Vagina (tissue), 2 donors: Measurements from ENCODE around the gene KIAA0513. TPM values are rescaled to one million over a fixed set of nuclear protein-coding genes. Genes with fewer than 3 reads are reported as not detected.

Source experiments
- DNase-seq, 2 donors: peaks; one replicate each; pipeline ENCODE4 v3.0.0-alpha.2; 2017; ENCODE audit errors: extremely low spot score in 2 of 2
- H3K27ac ChIP-seq: fragments of 200-600 bp; sonication (generic); one replicate; pipeline ENCODE4 v1.5.1; 2019
- H3K27me3 ChIP-seq: fragments of 200-600 bp; sonication (generic); one replicate; pipeline ENCODE4 v1.5.1; 2019
- H3K36me3 ChIP-seq, 2 donors: fragments of 200-600 bp; sonication (generic); one replicate each; pipeline ENCODE4 v1.5.1; 2017 to 2019
- H3K4me1 ChIP-seq: fragments of 200-600 bp; sonication (generic); one replicate; pipeline ENCODE4 v1.5.1; 2019
- H3K4me3 ChIP-seq, 2 donors: fragments of 200-600 bp; sonication (generic); 1 replicate in 1 of 2; 2 replicates in 1 of 2; pipeline ENCODE4 v1.5.1; 2016 to 2019
- H3K9me3 ChIP-seq: fragments of 200-600 bp; sonication (generic); one replicate; pipeline ENCODE4 v1.5.1; 2019
- POLR2A ChIP-seq, 2 donors: fragments of 450-650 bp; IDR thresholded peaks; one replicate each; pipeline ENCODE4 v1.6.1; 2017; ENCODE audit warnings: antibody characterized with exemption in 2 of 2, mild to moderate bottlenecking in 2 of 2, moderate library complexity in 2 of 2
- POLR2AphosphoS5 ChIP-seq, 2 donors: sonication (generic); formaldehyde crosslinking; IDR thresholded peaks; one replicate each; pipeline ENCODE4 v1.9.0; 2017; ENCODE audit warnings: antibody characterized with exemption in 2 of 2, mild to moderate bottlenecking in 2 of 2, low read depth in 1 of 2; ENCODE audit not compliant: insufficient read depth in 1 of 2
- intact Hi-C: fragments of 100-400 bp; cut with DNase I; formaldehyde crosslinking; loops from one replicate; pipeline ENCODE4 v1.15.1; 2023
- total RNA-seq: library from RNA; depleted of rRNA; stranded (reverse); fragments of >200 nt; gene quantifications from one replicate; pipeline ENCODE4 v1.2.3, GENCODE V29; 2016
- TF ChIP-seq, protein P1 (sequence below), 3 experiments: fragments of 450-650 bp in 2 of 3; fragments of 200-600 bp in 1 of 3; sonication (generic) in 1 of 3; IDR thresholded peaks; one replicate each; pipeline ENCODE4 v1.5.1; 2017 to 2019; ENCODE audit warnings: antibody characterized with exemption in 3 of 3, mild to moderate bottlenecking in 2 of 3, moderate library complexity in 2 of 3

Gene KIAA0513
- total RNA-seq, 1 donor from 2014 or later, result 26.8 TPM

DNA sequence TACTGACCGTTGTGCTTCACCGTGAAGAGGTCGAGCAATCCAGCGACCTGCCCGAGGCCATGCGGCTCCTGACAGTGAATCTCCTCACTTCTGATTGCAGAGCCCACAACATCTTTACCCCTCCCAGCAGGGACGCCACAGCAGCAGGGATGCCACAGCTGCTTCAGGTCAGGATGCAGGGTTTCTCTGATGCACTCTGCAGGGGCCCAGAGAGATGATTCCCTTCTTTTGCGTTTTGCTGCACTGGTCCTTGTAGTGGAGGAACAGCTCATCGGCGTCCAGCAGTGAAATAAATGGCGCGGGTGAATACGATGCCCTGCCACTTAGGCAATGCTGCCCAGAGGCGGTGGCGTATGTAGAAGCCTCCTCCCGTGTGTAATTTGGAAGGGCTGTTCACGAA is 5.6 kb downstream of the KIAA0513 start:
- Histone ChIP-seq H3K4me3 (no peak overlapping the region), H3K27me3 (no peaks in the 10 kb centered on the region), H3K36me3 (no peaks in the 10 kb centered on the region), H3K27ac (no peak overlapping the region), H3K4me1 (peaks cover 48% of the 10 kb centered on the region), H3K9me3 (no peaks in the 10 kb centered on the region)
- no peak for DNase-seq
- TF ChIP-seq POLR2AphosphoS5 (IDR thresholded peaks at IDR 0.05; ENCODE audit: insufficient read depth in 1 of 2, low read depth in 1 of 2), result no peak
- TF ChIP-seq POLR2A (IDR thresholded peaks at IDR 0.05), result no peak
- TF ChIP-seq, protein P1, sequence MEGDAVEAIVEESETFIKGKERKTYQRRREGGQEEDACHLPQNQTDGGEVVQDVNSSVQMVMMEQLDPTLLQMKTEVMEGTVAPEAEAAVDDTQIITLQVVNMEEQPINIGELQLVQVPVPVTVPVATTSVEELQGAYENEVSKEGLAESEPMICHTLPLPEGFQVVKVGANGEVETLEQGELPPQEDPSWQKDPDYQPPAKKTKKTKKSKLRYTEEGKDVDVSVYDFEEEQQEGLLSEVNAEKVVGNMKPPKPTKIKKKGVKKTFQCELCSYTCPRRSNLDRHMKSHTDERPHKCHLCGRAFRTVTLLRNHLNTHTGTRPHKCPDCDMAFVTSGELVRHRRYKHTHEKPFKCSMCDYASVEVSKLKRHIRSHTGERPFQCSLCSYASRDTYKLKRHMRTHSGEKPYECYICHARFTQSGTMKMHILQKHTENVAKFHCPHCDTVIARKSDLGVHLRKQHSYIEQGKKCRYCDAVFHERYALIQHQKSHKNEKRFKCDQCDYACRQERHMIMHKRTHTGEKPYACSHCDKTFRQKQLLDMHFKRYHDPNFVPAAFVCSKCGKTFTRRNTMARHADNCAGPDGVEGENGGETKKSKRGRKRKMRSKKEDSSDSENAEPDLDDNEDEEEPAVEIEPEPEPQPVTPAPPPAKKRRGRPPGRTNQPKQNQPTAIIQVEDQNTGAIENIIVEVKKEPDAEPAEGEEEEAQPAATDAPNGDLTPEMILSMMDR (IDR thresholded peaks at IDR 0.05), result no peak
- intact Hi-C loops, result no loop called here

DNA sequence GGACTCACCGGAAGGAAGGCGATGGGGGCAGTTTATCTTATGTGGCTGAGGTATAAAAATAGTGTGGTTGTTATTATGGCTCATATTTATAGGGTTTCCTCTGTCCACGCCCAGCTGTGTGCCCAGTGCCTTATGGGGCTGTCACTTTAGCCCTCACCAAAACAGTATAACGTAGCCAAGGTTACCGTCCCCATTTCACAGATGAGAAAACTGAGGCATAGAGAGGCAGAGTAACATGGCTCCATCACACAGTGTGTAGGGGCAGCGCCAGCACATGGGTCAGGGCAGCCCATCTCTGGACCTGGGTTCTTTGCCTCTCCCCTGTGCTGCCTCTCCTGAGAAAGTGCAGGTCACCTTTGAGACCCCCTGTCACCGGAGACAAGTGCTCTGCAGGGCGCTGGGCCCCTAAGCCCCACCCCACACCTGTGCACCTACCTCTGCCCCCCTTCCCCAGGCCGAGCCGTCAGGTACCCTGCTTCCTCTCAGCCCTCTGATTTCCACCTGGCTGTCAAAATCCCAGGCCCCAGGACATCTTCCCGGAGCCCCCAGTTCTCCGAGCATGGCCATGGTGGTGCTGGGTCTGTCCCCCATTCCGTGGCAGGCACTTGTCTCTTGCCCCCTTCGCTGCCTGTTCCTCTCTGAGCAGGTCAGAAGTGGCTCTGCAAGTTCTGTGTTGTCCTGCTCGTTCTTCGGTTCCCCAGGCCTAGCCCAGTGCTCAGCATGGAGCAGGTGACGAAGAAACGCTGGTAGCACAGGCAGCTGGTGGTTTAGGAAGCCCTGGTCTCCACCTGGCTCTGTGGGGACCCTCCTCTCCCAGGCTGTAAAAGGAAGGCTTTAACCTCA is 7.2 kb downstream of the KIAA0513 start:
- no peak overlapping the region for H3K27ac ChIP-seq
- intact Hi-C loops, result no loop called here
- no peak overlapping the region for H3K4me3 ChIP-seq
- no peak for TF ChIP-seq POLR2AphosphoS5 (IDR thresholded peaks at IDR 0.05; ENCODE audit: insufficient read depth in 1 of 2, low read depth in 1 of 2)
- no peak for TF ChIP-seq POLR2A (IDR thresholded peaks at IDR 0.05)
- TF ChIP-seq, protein P1 (IDR thresholded peaks at IDR 0.05), result no peak
- H3K4me1 ChIP-seq, result peaks cover 32% of the 10 kb centered on the region
- no peaks in the 10 kb centered on the region for H3K9me3 ChIP-seq
- H3K36me3 ChIP-seq, result no peaks in the 10 kb centered on the region
- H3K27me3 ChIP-seq, result no peaks in the 10 kb centered on the region
- no peak for DNase-seq

DNA sequence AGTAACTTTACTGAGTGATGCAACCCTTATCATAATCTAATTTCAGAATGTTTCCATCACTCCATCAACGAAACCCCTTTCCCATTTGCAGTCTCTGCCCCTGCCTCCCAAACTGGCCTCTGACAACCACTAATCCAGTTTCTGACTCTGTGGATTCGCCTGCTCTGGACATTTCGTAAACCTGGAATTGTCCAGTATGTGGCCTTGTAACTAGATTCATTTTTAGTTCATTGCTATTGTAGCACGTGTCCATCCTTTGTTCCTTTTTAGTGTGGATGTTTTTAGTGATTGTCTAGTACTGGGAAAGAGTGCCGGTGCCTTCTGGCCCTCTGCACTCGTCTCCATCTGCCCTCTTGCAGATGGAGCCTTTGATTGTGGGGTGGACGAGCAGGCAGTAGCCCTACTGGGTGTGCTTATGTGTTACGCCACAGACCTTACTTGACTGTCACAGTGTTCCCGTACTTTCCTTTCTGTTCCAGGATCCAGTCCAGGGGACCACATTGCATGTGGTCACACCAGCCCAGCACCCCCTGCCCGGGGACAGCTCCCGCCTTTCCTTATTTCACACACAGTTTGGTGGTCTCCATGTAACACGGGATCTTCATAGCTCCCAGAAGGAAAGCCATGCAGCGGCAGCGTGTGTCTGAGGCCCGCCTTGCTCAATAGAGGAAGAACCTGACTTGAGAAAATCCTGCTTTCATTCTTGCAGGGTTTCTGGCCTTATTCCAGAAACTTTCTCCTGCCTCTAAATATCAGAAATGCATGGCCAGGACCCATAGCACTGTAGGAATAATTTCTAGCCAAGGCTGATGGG is 8.8 kb downstream of the KIAA0513 start:
- TF ChIP-seq POLR2AphosphoS5 (IDR thresholded peaks at IDR 0.05; ENCODE audit: insufficient read depth in 1 of 2, low read depth in 1 of 2) (no peak), POLR2A (IDR thresholded peaks at IDR 0.05) (no peak)
- TF ChIP-seq, protein P1 (IDR thresholded peaks at IDR 0.05), result no peak
- no peak for DNase-seq
- Histone ChIP-seq H3K9me3 (no peaks in the 10 kb centered on the region), H3K4me1 (peaks cover 17% of the 10 kb centered on the region), H3K4me3 (no peak overlapping the region), H3K27me3 (no peaks in the 10 kb centered on the region), H3K27ac (peak overlapping the region; percentile 61), H3K36me3 (no peaks in the 10 kb centered on the region)
- intact Hi-C loops, result no loop called here

DNA sequence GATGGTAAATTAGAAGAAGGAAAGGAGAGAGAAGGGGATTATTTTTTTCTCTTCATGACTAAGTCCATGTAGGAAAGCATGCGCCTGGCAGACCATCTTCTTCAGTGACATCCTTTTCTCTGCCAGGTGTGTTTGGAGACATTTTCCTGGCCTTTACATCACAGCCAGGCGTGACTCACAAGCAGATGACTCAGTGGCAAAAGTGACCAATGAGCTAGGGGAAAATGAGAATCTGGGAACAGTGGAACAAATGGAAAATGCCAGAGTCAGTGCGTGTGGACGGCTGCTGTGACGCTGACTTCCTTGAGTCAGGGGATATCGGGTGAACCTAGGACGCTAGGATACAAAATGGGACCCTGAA is 9.4 kb downstream of the KIAA0513 start:
- intact Hi-C loops, result no loop called here
- peaks cover 17% of the 10 kb centered on the region for H3K4me1 ChIP-seq
- H3K27me3 ChIP-seq, result no peaks in the 10 kb centered on the region
- H3K4me3 ChIP-seq, result no peak overlapping the region
- H3K27ac ChIP-seq, result peak overlapping the region; percentile 61
- DNase-seq, result no peak
- peak in 1 of 2 donors; percentile 68 for TF ChIP-seq POLR2AphosphoS5 (IDR thresholded peaks at IDR 0.05; ENCODE audit: insufficient read depth in 1 of 2, low read depth in 1 of 2)
- TF ChIP-seq POLR2A (IDR thresholded peaks at IDR 0.05), result no peak
- TF ChIP-seq, protein P1 (IDR thresholded peaks at IDR 0.05), result no peak
- H3K9me3 ChIP-seq, result no peaks in the 10 kb centered on the region
- no peaks in the 10 kb centered on the region for H3K36me3 ChIP-seq
